Endodermal cell (in vitro differentiated cells): ENCODE measurements around the gene FBXW7. TPM values are rescaled to one million over a fixed set of nuclear protein-coding genes. Genes with fewer than 3 reads are reported as not detected.

Experiments
- DNase-seq: peaks from one replicate; pipeline ENCODE4 v3.0.0-alpha.2; 2017
- H3K27ac ChIP-seq: 2 replicates; pipeline ENCODE4 v1.5.1; 2013; ENCODE audit warnings: mild to moderate bottlenecking, low read depth, low read length, moderate library complexity
- H3K27me3 ChIP-seq: 2 replicates; pipeline ENCODE4 v1.6.1; 2013; ENCODE audit warnings: mild to moderate bottlenecking, low read length, moderate library complexity; ENCODE audit not compliant: insufficient read depth, control insufficient read depth, poor library complexity, severe bottlenecking
- H3K36me3 ChIP-seq: 2 replicates; pipeline ENCODE4 v1.7.0; 2013; ENCODE audit warnings: mild to moderate bottlenecking, low read length, moderate library complexity; ENCODE audit not compliant: control insufficient read depth, insufficient read depth
- H3K4me1 ChIP-seq: one replicate; pipeline ENCODE4 v1.7.0; 2013; ENCODE audit warnings: low read length; ENCODE audit not compliant: control insufficient read depth, insufficient read depth
- H3K4me3 ChIP-seq: 2 replicates; pipeline ENCODE4 v1.5.1; 2013; ENCODE audit warnings: mild to moderate bottlenecking, low read length, moderate library complexity
- H3K9ac ChIP-seq: 2 replicates; pipeline ENCODE4 v1.6.1; 2013; ENCODE audit warnings: mild to moderate bottlenecking, low read length, moderate library complexity; ENCODE audit not compliant: poor library complexity, severe bottlenecking; ENCODE audit errors: extremely low read depth
- H3K9me3 ChIP-seq: 2 replicates; pipeline ENCODE4 v1.6.1; 2013; ENCODE audit warnings: mild to moderate bottlenecking, low read length, moderate library complexity; ENCODE audit not compliant: control insufficient read depth
- H3K27ac Mint-ChIP-seq: 2 replicates; pipeline ENCODE4 v1.8.0; 2020; ENCODE audit warnings: mixed read lengths
- H3K27me3 Mint-ChIP-seq: 2 replicates; pipeline ENCODE4 v1.8.0; 2021; ENCODE audit warnings: mild to moderate bottlenecking, mixed read lengths; ENCODE audit not compliant: insufficient read depth
- H3K36me3 Mint-ChIP-seq: 2 replicates; pipeline ENCODE4 v1.8.0; 2020; ENCODE audit warnings: low read depth, mixed read lengths
- H3K4me1 Mint-ChIP-seq: 2 replicates; pipeline ENCODE4 v1.8.0; 2020; ENCODE audit warnings: mixed read lengths
- H3K4me3 Mint-ChIP-seq: 2 replicates; pipeline ENCODE4 v1.8.0; 2020; ENCODE audit warnings: mild to moderate bottlenecking, moderate library complexity, mixed read lengths
- H3K9me3 Mint-ChIP-seq: 2 replicates; pipeline ENCODE4 v1.8.0; 2020; ENCODE audit warnings: mild to moderate bottlenecking, mixed read lengths
- WGBS, 2 experiments: methylation state at CpG; one replicate each; pipeline versions ENCODE4 v1.1.5 to v1.1.7; 2013; ENCODE audit warnings: missing lambda C conversion rate in 2 of 2, mixed read lengths in 1 of 2; ENCODE audit not compliant: insufficient coverage in 1 of 2, insufficient read length in 1 of 2; 5-methylcytosine and 5-hydroxymethylcytosine counted together
- total RNA-seq, 2 donors: library from RNA; stranded (reverse); fragmentation: NEBNext Ultra II Directional in 1 of 2; extraction: Animal tissue kit (Norgen Biotek cat#: 25700) in 1 of 2; gene quantifications; 2 replicates in 1 of 2; 3 replicates in 1 of 2; pipeline ENCODE4 v1.2.1, GENCODE V29; 2021
- TF ChIP-seq, protein P1 (sequence below): fragments of 200-600 bp; sonication (generic); conservative IDR thresholded peaks from 2 replicates; pipeline ENCODE4 v1.5.0; 2021; ENCODE audit warnings: antibody characterized with exemption, mild to moderate bottlenecking

Gene FBXW7
- total RNA-seq, 2 donors from 2014 or later, result 34.3 to 34.4 TPM

DNA sequence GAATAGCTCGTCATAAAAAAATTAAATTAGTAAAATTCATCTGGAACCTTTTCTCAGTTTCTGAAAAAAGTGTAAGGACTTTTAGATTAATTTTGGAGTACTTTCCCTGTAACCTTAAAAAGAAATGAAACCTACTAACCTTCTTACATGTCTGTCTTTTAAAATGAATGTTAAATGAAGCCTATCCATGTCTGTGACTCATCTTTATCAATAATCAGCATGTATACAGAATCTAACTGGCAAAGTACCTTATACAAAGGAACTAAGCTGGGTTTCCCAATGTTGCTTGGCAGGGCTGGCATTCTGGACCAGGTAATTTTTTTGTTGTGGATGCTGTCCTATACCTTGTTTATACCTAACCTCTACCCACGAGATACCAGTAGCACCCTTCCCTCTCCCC lies 13.6 kb downstream of the FBXW7 start:
- Mint-ChIP-seq H3K27me3 (peaks cover 21% of the 10 kb centered on the region), H3K27ac (no peak overlapping the region), H3K4me1 (peaks cover 43% of the 10 kb centered on the region), H3K4me3 (no peak overlapping the region), H3K9me3 (no peaks in the 10 kb centered on the region), H3K36me3 (peaks cover 9% of the 10 kb centered on the region)
- no peak overlapping the region for H3K4me3 ChIP-seq
- H3K27me3 ChIP-seq, result peaks cover 7% of the 10 kb centered on the region
- H3K27ac ChIP-seq, result no peak overlapping the region
- no peak overlapping the region for H3K9ac ChIP-seq
- no peak for DNase-seq
- peaks cover 3% of the 10 kb centered on the region for H3K4me1 ChIP-seq
- no peaks in the 10 kb centered on the region for H3K36me3 ChIP-seq
- no peaks in the 10 kb centered on the region for H3K9me3 ChIP-seq
- TF ChIP-seq, protein P1, sequence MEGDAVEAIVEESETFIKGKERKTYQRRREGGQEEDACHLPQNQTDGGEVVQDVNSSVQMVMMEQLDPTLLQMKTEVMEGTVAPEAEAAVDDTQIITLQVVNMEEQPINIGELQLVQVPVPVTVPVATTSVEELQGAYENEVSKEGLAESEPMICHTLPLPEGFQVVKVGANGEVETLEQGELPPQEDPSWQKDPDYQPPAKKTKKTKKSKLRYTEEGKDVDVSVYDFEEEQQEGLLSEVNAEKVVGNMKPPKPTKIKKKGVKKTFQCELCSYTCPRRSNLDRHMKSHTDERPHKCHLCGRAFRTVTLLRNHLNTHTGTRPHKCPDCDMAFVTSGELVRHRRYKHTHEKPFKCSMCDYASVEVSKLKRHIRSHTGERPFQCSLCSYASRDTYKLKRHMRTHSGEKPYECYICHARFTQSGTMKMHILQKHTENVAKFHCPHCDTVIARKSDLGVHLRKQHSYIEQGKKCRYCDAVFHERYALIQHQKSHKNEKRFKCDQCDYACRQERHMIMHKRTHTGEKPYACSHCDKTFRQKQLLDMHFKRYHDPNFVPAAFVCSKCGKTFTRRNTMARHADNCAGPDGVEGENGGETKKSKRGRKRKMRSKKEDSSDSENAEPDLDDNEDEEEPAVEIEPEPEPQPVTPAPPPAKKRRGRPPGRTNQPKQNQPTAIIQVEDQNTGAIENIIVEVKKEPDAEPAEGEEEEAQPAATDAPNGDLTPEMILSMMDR, result no peak
- 88% methylated on average over 2 of the region's 2 CpGs; no CpG with 5 or more reads in 1 of the 2 experiments for WGBS, 2 experiments

DNA sequence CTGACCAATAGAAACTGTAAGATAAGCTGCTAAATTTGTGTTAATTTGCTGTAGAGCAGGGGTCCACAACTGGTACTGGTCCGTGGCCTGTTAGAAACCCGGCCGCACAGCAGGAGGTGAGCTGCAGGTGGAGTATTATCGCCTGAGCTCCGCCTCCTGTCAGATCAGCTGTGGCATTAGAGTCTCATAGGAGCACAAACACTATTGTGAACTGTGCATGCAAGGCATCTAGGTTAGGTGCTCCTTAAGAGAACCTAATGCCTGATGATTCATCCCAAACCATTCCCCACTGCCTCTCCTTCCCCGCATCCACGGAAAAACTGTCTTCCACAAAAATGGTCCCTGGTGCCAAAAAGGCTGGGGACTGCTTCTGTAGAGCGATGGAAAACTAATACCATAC lies 19.7 kb downstream of the FBXW7 start:
- Mint-ChIP-seq H3K36me3 (peaks cover 9% of the 10 kb centered on the region), H3K4me3 (no peak overlapping the region), H3K27me3 (peaks cover 18% of the 10 kb centered on the region), H3K4me1 (peaks cover 27% of the 10 kb centered on the region), H3K27ac (no peak overlapping the region), H3K9me3 (no peaks in the 10 kb centered on the region)
- H3K9me3 ChIP-seq, result no peaks in the 10 kb centered on the region
- WGBS, 2 experiments, result 70 to 71% methylated on average over 5 to 8 of the region's 8 CpGs
- H3K9ac ChIP-seq, result no peak overlapping the region
- DNase-seq, result peak; percentile 75
- H3K27ac ChIP-seq, result no peak overlapping the region
- H3K4me3 ChIP-seq, result no peak overlapping the region
- TF ChIP-seq, protein P1, result no peak
- H3K27me3 ChIP-seq, result peaks cover 4% of the 10 kb centered on the region
- no peaks in the 10 kb centered on the region for H3K4me1 ChIP-seq
- H3K36me3 ChIP-seq, result no peaks in the 10 kb centered on the region

DNA sequence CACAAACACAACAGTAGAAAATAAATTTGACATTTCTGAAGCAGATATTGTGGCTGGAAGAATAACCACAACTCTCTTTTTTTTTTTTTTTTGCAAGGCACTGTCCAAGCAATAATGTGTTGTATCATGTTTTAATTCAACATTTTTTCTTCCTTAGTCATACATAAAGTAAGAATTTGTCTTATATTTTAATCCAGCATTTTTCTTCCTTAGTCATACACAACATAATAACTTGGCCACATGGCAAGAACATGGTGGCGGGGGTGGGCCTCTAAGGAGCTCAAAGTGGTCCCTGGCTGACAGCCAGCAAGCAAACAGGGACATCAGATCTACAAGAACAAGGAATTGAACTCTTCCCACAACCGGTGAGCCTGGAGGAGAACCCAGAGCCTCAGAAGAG lies 20.2 kb downstream of the FBXW7 start:
- Histone ChIP-seq H3K4me1 (no peaks in the 10 kb centered on the region), H3K36me3 (no peaks in the 10 kb centered on the region), H3K4me3 (no peak overlapping the region), H3K9ac (no peak overlapping the region), H3K27me3 (peaks cover 4% of the 10 kb centered on the region), H3K9me3 (no peaks in the 10 kb centered on the region), H3K27ac (no peak overlapping the region)
- Mint-ChIP-seq H3K9me3 (no peaks in the 10 kb centered on the region), H3K4me3 (no peak overlapping the region), H3K27ac (no peak overlapping the region), H3K27me3 (peaks cover 18% of the 10 kb centered on the region), H3K4me1 (peaks cover 23% of the 10 kb centered on the region), H3K36me3 (peaks cover 9% of the 10 kb centered on the region)
- DNase-seq, result no peak
- 92% methylated on average over 2 of the region's 2 CpGs; no CpG with 5 or more reads in 1 of the 2 experiments for WGBS, 2 experiments
- TF ChIP-seq, protein P1, result no peak
